Measurements from ENCODE around the gene INPP5F. TPM values are rescaled to one million over a fixed set of nuclear protein-coding genes. Genes with fewer than 3 reads are reported as not detected.

Gene INPP5F
- polyA plus RNA-seq, 1 donor (not counting 4 experiments of a cell fraction or from before 2014, with no cell fraction given): 21.1 TPM

- no peak for TF ChIP-seq EZH2 (IDR thresholded peaks at IDR 0.05; ENCODE audit: low read length)
- TF ChIP-seq CTCF (optimal IDR thresholded peaks at IDR 0.05 in 1 of 3, IDR thresholded peaks at IDR 0.05 in 1 of 3, conservative IDR thresholded peaks at IDR 0.05 in 1 of 3; ENCODE audit: extremely low read depth in 1 of 3, insufficient read depth in 2 of 3, low read length in 3 of 3): no peak
These were observed 51.8 kb downstream of the INPP5F start for GRCh38 chr10:119777686-119778085.

GRCh38 chr10:119778776-119779445 lies 53.1 kb downstream of the INPP5F start:
- dilution Hi-C loops (cut with MboI; ENCODE audit: extremely low pct_ligation_motif_present, low sequenced_read_pairs): no loop called here
- FAIRE-seq (no peak), DNase-seq (ENCODE audit: low read depth, low spot score) (no peak)
- no peak overlapping the region for H3K4me2 ChIP-seq (ENCODE audit: control insufficient read depth, extremely low read depth, insufficient read depth, low read depth, low read length)
- no peaks in the 10 kb centered on the region for H3K9me3 ChIP-seq (ENCODE audit: control insufficient read depth, low read depth, low read length)
- no peaks in the 10 kb centered on the region for H4K20me1 ChIP-seq (ENCODE audit: control insufficient read depth, extremely low read depth, insufficient read depth, low read length)
- H3K4me1 ChIP-seq (ENCODE audit: control insufficient read depth, extremely low read depth, insufficient read depth, low read length): peaks cover 3% of the 10 kb centered on the region
- no peak for TF ChIP-seq CTCF (optimal IDR thresholded peaks at IDR 0.05 in 1 of 3, IDR thresholded peaks at IDR 0.05 in 1 of 3, conservative IDR thresholded peaks at IDR 0.05 in 1 of 3; ENCODE audit: extremely low read depth in 1 of 3, insufficient read depth in 2 of 3, low read length in 3 of 3)
- TF ChIP-seq EZH2 (IDR thresholded peaks at IDR 0.05; ENCODE audit: low read length): no peak
- H3K27ac ChIP-seq (ENCODE audit: control insufficient read depth, insufficient read depth, low read length): no peak overlapping the region
- peaks cover 3% of the 10 kb centered on the region for H3K79me2 ChIP-seq (ENCODE audit: control insufficient read depth, insufficient read depth, low read length)
- H2AFZ ChIP-seq (ENCODE audit: control insufficient read depth, low read length): no peak overlapping the region
- H3K4me3 ChIP-seq (ENCODE audit: control insufficient read depth in 2 of 3, extremely low read depth in 1 of 3, insufficient read depth in 2 of 3, low read depth in 1 of 3, low read length in 3 of 3): no peak overlapping the region
- H3K9me1 ChIP-seq (ENCODE audit: control insufficient read depth, extremely low read depth, insufficient read depth, low read length): no peaks in the 10 kb centered on the region
- H3K36me3 ChIP-seq (ENCODE audit: control insufficient read depth in 2 of 2, extremely low read depth in 1 of 2, insufficient read depth in 2 of 2, low read length in 2 of 2): no peaks in the 10 kb centered on the region
- H3K9ac ChIP-seq (ENCODE audit: control insufficient read depth, extremely low read depth, insufficient read depth, low read length): no peak overlapping the region
- no peaks in the 10 kb centered on the region for H3K27me3 ChIP-seq (ENCODE audit: control insufficient read depth, extremely low read depth, insufficient read depth, low read length)

More at GRCh38 chr10:119777686-119778085, 51.8 kb downstream of the INPP5F start:
- no peak overlapping the region for H3K4me3 ChIP-seq (ENCODE audit: control insufficient read depth in 2 of 3, extremely low read depth in 1 of 3, insufficient read depth in 2 of 3, low read depth in 1 of 3, low read length in 3 of 3)
- FAIRE-seq: no peak
- H3K36me3 ChIP-seq (ENCODE audit: control insufficient read depth in 2 of 2, extremely low read depth in 1 of 2, insufficient read depth in 2 of 2, low read length in 2 of 2): no peaks in the 10 kb centered on the region
- no peak overlapping the region for H3K9ac ChIP-seq (ENCODE audit: control insufficient read depth, extremely low read depth, insufficient read depth, low read length)
- no peaks in the 10 kb centered on the region for H3K9me1 ChIP-seq (ENCODE audit: control insufficient read depth, extremely low read depth, insufficient read depth, low read length)
- H2AFZ ChIP-seq (ENCODE audit: control insufficient read depth, low read length): no peak overlapping the region
- DNase-seq (ENCODE audit: low read depth, low spot score): no peak
- dilution Hi-C loops (cut with MboI; ENCODE audit: extremely low pct_ligation_motif_present, low sequenced_read_pairs): no loop called here
- H3K4me1 ChIP-seq (ENCODE audit: control insufficient read depth, extremely low read depth, insufficient read depth, low read length): peaks cover 3% of the 10 kb centered on the region
- H3K79me2 ChIP-seq (ENCODE audit: control insufficient read depth, insufficient read depth, low read length): peaks cover 8% of the 10 kb centered on the region
- H3K27me3 ChIP-seq (ENCODE audit: control insufficient read depth, extremely low read depth, insufficient read depth, low read length): no peaks in the 10 kb centered on the region
- H3K27ac ChIP-seq (ENCODE audit: control insufficient read depth, insufficient read depth, low read length): no peak overlapping the region
- no peak overlapping the region for H3K4me2 ChIP-seq (ENCODE audit: control insufficient read depth, extremely low read depth, insufficient read depth, low read depth, low read length)
- no peaks in the 10 kb centered on the region for H3K9me3 ChIP-seq (ENCODE audit: control insufficient read depth, low read depth, low read length)
- H4K20me1 ChIP-seq (ENCODE audit: control insufficient read depth, extremely low read depth, insufficient read depth, low read length): no peaks in the 10 kb centered on the region
